Kidney capillary endothelial cell (primary cell): ENCODE data around the gene CACNA1D.

Experiments used
- DNase-seq: peaks from one replicate; pipeline ENCODE4 v3.0.0-alpha.2; 2018; ENCODE audit warnings: low spot score

CACNA1D gene

GRCh38 chr3:53787016-53787415, 292.6 kb downstream of the CACNA1D start:
- DNase-seq: no peak

- no peak for DNase-seq
These were observed 293.6 kb downstream of the CACNA1D start for GRCh38 chr3:53788038-53788437.

- DNase-seq: no peak
These were observed 295.0 kb downstream of the CACNA1D start for GRCh38 chr3:53789459-53789858.

- no peak for DNase-seq
These were observed 296.1 kb downstream of the CACNA1D start for GRCh38 chr3:53790470-53790869.

GRCh38 chr3:53791317-53791716, 296.9 kb downstream of the CACNA1D start:
- DNase-seq: no peak

- no peak for DNase-seq
These were observed 298.5 kb downstream of the CACNA1D start for GRCh38 chr3:53792866-53793265.

GRCh38 chr3:53794597-53794996, 300.2 kb downstream of the CACNA1D start:
- no peak for DNase-seq

GRCh38 chr3:53795176-53795575, 300.8 kb downstream of the CACNA1D start:
- no peak for DNase-seq

GRCh38 chr3:53795789-53796560, 301.6 kb downstream of the CACNA1D start:
- DNase-seq: no peak

GRCh38 chr3:53798144-53798543, 303.7 kb downstream of the CACNA1D start:
- no peak for DNase-seq

- no peak for DNase-seq
These were observed 305.0 kb downstream of the CACNA1D start for GRCh38 chr3:53799338-53799865.

GRCh38 chr3:53800041-53800906, 305.9 kb downstream of the CACNA1D start:
- DNase-seq: no peak

- DNase-seq: no peak
These were observed 306.9 kb downstream of the CACNA1D start for GRCh38 chr3:53801319-53801718.

- DNase-seq: no peak
These were observed 308.0 kb downstream of the CACNA1D start for GRCh38 chr3:53802256-53802880.

GRCh38 chr3:53803124-53803815, 308.9 kb downstream of the CACNA1D start:
- no peak for DNase-seq

- no peak for DNase-seq
These were observed 309.6 kb downstream of the CACNA1D start for GRCh38 chr3:53803816-53804695.

- no peak for DNase-seq
These were observed 310.5 kb downstream of the CACNA1D start for GRCh38 chr3:53804697-53805462.

GRCh38 chr3:53805463-53806159, 311.2 kb downstream of the CACNA1D start:
- no peak for DNase-seq
